ENCODE data around the gene LINC00305.

The LINC00305 gene

DNA sequence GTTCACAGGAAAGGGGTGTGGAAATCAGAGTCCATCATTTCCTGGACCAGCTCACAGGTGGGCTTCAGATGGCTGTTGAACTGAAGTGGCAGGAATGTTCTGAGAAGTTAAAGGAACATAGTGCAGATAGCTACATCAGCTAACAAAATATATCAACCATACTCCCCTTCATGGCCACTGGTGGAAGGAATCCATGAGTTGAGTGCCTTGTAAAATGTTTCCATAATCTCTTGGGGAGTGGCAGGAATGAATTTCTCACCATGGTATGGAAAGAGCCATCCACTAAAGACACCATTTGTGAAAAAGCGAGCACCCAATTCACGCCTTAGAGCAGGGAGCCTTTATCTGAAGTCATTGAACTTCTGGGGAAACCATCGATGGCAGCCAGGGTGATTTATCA is at the start of gene LINC00305:
TSS of gene LINC00305 (minus strand) at position 101 of the 400 bp plus-strand sequence.
- no peak for DNase-seq

- DNase-seq, result no peak
These were observed 42.2 kb upstream of the LINC00305 start for GRCh38 chr18:64191069-64191468.

- no peak for DNase-seq
These were observed 37.1 kb upstream of the LINC00305 start for GRCh38 chr18:64185987-64186386.

DNA sequence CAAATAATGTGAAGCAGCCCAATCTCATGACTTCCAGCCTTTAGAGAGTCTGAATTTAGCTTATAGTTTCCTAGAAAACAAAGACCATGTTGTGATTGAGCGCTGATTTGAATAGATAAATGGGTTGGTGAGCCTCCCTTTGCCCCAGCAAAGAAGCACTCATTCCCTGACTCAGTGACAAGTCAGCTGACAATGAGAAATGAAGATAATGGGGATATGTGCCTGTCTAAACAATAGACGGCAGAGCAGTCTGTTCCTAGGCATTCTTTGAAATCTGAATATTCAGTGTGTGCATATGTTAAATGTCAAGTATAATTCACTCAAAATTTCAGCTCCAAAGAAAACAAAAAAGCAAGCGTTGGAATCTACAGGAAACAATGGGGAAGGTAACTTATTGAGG is 34.8 kb upstream of the LINC00305 start:
- DNase-seq, result no peak

DNA sequence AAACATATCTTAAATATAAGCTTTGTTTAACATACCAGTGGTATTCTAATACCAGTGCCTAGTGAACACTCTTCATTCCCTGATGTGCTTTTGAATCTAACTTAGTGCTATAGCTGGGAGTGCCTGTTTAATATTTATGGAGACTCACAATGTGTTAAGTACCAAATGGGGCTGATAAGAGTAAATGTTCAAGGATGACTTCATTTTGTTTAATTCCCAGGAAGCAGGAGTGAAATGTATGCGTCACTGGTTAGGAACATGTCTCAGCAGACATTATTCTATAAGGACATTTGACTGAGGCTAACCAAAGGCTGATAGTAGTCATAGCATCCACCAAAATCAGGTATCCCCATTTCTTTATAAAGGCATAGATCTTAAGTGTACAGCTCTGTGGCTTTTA is 31.7 kb upstream of the LINC00305 start:
- DNase-seq, result no peak

- DNase-seq, result no peak
These were observed 31.3 kb upstream of the LINC00305 start for GRCh38 chr18:64180171-64180570.

- no peak for DNase-seq
These were observed 30.7 kb upstream of the LINC00305 start for GRCh38 chr18:64179556-64180080.

DNA sequence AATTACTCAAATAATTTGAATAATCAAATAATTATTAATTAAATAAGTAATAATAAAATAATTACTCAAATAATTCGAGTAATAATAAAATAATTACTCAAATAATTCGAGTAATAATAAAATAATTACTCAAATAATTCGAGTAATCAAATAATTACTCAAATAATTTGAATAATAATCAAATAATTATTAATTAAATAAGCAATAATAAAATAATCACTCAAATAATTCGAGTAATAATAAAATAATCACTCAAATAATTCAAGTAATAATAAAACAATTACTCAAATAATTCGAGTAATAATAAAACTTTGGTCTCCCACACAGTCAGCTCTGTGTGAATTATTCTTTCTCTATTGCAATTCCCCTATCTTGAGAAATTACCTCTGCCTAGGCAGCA is 30.0 kb upstream of the LINC00305 start:
- no peak for DNase-seq

DNA sequence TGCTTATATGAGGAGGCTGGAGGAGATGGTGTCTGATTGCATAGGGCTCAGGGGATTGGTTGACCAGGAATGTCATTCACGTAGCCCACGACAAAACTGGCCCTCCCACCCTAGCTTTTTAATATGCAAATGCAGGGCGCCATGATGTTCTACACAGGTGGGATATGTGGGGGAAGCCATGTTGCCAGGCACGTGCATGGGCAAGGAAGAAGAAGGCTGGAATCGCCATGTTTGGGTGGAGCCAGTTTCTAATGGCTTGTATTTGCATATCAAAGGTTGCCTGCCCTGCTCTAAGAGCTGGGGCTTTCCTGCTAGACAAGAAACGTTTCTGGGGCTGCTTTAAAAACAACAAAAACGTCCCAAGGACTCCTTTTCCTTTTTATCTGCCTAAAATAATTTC is 26.5 kb upstream of the LINC00305 start:
- no peak for DNase-seq

GRCh38 chr18:64171576-64171975 is 22.7 kb upstream of the LINC00305 start:
- no peak for DNase-seq

DNA sequence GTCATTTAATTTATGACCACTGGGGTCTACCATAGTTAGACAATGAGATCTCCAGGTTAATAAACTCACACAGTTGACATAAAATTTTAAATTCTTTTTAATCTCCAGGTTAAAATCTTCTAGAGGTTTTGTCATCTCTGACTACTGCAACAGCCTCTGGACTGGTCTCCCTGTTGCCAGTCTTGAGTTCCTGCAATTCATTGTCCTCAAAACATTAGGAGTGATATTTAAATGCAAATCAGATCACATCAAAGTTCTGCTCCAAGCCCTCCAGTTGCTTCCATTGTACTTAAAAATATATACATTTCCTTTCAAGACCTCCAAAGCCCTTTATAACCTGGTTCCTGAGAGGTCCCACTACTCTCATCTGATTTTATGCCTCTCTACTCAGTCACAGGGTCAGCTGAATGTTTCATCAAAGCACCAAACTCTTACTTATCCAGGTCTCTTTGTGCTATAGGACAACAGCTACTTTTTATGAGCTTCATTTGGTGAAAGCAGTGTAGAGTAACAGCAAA is 18.6 kb upstream of the LINC00305 start:
- DNase-seq, result no peak

DNA sequence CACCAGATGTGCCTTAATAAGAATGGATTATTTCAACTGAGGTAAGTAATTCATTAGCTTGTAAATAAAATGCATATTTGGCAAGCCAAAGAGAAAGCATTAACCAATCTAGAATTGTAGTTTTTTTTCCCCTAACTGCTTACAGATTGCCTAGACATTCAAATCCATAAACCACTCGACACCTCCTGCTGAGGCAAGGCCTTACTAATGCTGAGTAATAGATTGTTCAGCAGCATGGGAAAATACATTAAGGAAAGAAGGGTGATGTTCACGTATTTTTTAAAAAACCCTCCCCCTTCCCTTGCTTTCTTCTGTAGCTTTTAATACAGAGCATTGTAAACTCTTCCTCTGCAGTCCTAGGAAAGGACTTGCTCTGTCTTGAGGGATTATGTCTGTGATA is 17.0 kb upstream of the LINC00305 start:
- no peak for DNase-seq

GRCh38 chr18:64164883-64165282 is 16.0 kb upstream of the LINC00305 start:
- no peak for DNase-seq

DNA sequence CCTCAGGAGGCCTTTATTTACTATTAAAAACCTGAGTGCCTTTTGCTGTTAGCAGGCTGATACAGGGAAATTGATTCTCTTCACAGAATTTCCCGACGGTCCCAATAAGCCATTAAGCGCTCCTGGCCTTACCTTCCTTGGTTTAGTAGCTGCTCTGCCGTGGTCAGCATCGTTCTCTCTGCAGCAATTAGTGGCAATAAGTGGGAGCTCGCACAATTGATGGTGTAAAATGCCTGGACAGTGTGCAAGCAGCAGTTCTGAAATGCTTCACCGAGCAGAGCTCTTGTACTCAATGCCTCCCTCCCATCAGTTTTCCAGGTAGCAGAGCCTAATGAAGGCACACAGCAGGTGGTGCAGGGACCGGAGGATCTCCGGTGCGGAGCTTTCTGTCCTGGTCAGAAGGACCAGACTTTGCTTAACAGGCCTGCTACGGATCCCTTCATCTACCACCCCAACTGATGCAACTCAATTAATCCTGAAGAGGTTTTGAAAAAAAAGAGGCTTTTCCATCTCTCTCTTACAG is 1.1 kb upstream of the LINC00305 start:
- no peak for DNase-seq

- no peak for DNase-seq
These were observed 6.0 kb downstream of the LINC00305 start for GRCh38 chr18:64142904-64143303.

DNA sequence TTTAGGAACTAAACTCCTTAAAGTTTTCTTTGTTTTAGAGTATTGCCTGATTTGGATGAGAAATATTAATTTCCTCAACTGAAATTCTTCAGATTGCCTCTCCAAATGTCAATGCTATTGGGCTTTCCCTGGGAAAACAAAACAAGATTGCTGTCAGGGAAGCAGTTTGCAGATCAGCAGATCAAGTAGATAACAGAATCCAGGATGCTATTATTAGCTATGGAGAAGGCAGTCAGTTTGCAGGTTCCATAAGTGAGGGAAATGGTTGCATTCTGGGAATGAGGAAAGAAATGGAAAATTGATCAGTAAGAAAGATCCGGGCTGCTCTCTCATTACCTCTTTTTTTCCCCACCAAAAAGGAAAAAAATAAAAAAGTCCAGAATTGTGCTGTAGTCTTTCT is 11.0 kb downstream of the LINC00305 start:
- DNase-seq, result no peak

DNA sequence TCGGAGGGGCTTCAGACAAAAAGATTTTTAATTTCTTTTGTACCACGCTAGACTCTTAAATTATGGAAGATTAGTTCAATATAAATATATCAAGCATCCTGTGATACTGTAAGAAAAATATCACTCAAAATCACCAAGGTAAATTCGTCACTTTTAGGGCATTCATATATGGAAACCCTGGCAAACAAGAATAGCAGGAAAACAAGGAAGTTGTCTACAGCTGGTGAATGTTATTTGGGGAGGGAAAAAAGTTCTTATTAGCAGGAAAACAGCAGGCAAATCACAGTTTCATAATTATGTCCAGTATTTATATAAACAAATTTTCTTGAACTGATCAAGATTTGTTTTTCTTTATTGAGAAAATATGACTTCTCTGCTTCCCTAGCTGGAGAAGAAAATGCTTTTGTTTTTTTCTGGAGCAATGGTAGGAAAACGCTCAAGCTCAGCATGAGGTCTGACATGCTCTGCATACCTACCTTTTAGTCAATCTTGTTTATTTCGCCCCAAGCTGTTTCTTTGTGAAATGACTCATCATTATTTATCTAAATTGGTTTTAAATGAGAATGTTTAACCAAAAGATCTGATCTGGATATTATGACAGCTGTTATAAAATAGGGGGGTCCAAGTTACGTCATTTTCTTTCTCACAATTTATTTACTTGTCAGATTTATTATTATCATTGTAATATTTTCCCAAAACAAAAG is 14.7 kb downstream of the LINC00305 start:
- no peak for DNase-seq

DNA sequence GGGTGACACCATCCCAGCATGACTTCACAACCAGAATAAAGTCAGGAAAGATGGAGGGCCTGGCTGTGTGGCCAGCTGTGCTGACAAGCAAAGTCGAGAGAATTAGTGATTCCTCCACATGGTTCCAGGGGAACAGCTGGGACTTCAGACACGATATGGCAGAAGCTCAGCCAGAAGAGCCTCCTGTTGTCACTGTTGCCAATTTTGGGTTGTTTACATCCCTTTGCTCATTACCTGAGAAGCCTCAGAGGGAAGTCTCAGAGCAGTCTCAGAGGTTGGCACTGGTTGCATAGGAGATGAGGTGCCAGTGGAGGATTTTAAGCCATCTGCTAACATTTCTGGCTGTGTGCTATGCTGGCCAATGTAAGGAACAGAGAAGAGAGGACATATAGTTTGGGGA is 16.0 kb downstream of the LINC00305 start:
- DNase-seq, result no peak

DNA sequence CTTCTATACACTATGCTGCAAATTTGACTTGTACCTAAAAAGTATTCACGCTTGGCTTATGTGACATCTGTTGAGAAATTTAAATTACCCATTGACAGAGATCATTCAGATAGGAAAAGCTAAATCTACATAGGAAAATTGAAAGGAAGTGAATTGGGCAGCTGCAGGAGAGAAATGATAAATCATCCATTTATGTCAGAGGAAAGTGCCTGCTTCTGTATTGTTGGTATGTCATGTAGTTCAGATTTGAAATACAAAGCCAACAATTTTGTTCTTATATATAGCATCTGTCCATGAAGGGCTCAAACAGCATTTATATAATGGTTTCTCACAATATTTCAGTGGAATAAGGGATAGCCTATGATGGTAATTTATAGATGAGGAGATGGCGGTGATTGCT is 17.6 kb downstream of the LINC00305 start:
- DNase-seq, result no peak

GRCh38 chr18:64127172-64127571 is 21.7 kb downstream of the LINC00305 start:
- DNase-seq, result no peak

DNA sequence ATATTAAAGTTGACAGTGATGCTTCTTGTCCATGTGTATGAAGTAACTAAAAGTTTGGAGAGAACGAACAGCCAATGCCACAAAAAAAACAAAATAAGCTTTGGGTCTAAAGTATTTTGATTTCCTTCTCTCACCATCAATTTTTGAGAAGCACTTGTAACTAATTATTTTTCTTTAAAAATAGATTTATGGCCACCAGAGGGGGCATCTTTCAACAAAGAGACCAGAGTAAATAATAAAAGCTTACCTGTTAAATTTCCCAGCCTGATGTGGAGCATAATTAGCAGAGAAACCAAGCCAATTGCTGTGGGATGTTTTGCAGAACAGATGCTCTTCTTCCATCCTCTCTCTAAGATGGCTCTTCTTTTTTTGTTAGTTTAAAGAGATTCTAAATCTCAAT is 29.0 kb downstream of the LINC00305 start:
- DNase-seq, result no peak

- DNase-seq, result no peak
These were observed 30.5 kb downstream of the LINC00305 start for GRCh38 chr18:64118406-64118805.

GRCh38 chr18:64116571-64117175 is 32.2 kb downstream of the LINC00305 start:
- no peak for DNase-seq

DNA sequence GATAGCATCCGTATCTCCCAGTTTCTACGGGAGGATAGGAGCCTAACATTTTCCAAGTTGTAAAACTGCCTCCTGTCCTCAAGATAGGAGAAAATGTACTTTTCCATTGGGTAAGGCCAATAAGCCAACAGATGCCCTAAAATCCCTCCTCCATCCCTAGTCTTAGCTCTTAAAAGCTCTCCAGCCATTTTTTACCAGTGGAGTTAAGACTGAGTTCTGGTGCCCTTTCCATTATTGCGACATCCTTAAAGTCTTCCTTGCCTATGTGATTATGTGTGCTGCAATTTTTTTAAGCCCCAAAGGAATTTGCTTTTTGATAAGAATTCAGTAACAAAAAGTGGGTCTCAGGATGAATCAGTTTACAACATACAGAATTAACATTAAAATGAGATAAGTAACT is 33.0 kb downstream of the LINC00305 start:
- DNase-seq, result no peak

Measured in stimulated activated CD8-positive, alpha-beta memory T cell treated with anti-CD3 and anti-CD28 coated beads, Interleukin-4, amount 100 ng/mL, for 48 hours (primary cell).